A549 (cell line): ENCODE data around the gene SMR3B.

Source experiments
- BHLHE40 ChIP-seq: IDR thresholded peaks from 2 replicates; pipeline ENCODE4 v1.6.1; 2012; ENCODE audit warnings: low read depth, low read length, inconsistent platforms
- CEBPB ChIP-seq, 2 experiments: fragments of >200 bp in 1 of 2; sonication (Bioruptor Twin) in 1 of 2; formaldehyde crosslinking in 1 of 2; IDR thresholded peaks; 2 replicates each; pipeline ENCODE4 v1.6.1; 2012 to 2016
- ESRRA ChIP-seq: fragments of 150-350 bp; IDR thresholded peaks from 2 replicates; pipeline ENCODE4 v1.6.1; 2014; ENCODE audit warnings: mild to moderate bottlenecking, low read length, borderline replicate concordance
- KDM1A ChIP-seq: fragments of 200-600 bp; sonication (generic); IDR thresholded peaks from 2 replicates; pipeline ENCODE4 v1.6.1; 2016; ENCODE audit warnings: low read depth, mild to moderate bottlenecking
- POLR2A ChIP-seq: IDR thresholded peaks from 2 replicates; pipeline ENCODE4 v1.6.1; 2012; ENCODE audit warnings: mild to moderate bottlenecking, low read length
- TF ChIP-seq, protein P1 (sequence below): fragments of >200 bp; sonication (Bioruptor Twin); formaldehyde crosslinking; IDR thresholded peaks from 3 replicates; pipeline ENCODE4 v1.5.1; 2016

DNA sequence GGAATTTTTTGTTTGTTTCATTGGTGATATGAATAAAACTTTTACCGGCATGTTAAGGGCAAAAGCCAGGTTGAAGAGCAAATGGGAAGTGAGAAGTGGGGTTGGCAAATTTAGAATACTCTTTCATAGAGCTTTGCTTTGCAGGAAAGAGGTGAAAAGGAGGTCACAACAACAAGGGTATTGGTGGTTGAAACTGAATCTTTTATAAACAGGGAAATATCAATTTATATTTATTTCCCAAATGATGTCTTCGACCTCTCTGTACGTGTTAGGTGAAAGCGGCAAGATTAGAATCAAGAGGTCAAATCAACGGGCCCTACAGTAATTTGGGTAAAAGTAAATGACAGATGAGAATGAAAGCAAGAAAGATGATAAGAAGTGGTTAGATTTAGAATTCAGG is 18.9 kb upstream of the SMR3B start:
- no peak for TF ChIP-seq CEBPB (IDR thresholded peaks at IDR 0.05)
- TF ChIP-seq POLR2A, result no peak
- TF ChIP-seq, protein P1, sequence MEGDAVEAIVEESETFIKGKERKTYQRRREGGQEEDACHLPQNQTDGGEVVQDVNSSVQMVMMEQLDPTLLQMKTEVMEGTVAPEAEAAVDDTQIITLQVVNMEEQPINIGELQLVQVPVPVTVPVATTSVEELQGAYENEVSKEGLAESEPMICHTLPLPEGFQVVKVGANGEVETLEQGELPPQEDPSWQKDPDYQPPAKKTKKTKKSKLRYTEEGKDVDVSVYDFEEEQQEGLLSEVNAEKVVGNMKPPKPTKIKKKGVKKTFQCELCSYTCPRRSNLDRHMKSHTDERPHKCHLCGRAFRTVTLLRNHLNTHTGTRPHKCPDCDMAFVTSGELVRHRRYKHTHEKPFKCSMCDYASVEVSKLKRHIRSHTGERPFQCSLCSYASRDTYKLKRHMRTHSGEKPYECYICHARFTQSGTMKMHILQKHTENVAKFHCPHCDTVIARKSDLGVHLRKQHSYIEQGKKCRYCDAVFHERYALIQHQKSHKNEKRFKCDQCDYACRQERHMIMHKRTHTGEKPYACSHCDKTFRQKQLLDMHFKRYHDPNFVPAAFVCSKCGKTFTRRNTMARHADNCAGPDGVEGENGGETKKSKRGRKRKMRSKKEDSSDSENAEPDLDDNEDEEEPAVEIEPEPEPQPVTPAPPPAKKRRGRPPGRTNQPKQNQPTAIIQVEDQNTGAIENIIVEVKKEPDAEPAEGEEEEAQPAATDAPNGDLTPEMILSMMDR, result no peak
- no peak for TF ChIP-seq ESRRA
- TF ChIP-seq BHLHE40, result no peak
- no peak for TF ChIP-seq KDM1A
